HepG2 (cell line): ENCODE results near the gene NDUFS2. TPM values are rescaled to one million over a fixed set of nuclear protein-coding genes. Genes with fewer than 3 reads are reported as not detected.

Experiments used
- FOXK1 ChIP-seq: sonication (generic); formaldehyde crosslinking; IDR thresholded peaks from 2 replicates; pipeline ENCODE4 v1.4.0; 2020; ENCODE audit warnings: low read depth, missing genetic modification reagents, borderline replicate concordance
- GATAD1 ChIP-seq: IDR thresholded peaks from 2 replicates; pipeline ENCODE4 v1.6.1; 2016; ENCODE audit warnings: missing genetic modification reagents, missing compliant biosample characterization
- MEIS1 ChIP-seq: sonication (generic); formaldehyde crosslinking; IDR thresholded peaks from 2 replicates; pipeline ENCODE4 v1.9.0; 2021; ENCODE audit warnings: mild to moderate bottlenecking, missing genetic modification reagents, moderate library complexity, borderline replicate concordance
- NFE2 ChIP-seq: sonication (generic); formaldehyde crosslinking; IDR thresholded peaks from 2 replicates; pipeline ENCODE4 v1.4.0; 2020; ENCODE audit warnings: missing genetic modification reagents
- RCOR2 ChIP-seq: IDR thresholded peaks from 2 replicates; pipeline ENCODE4 v1.6.1; 2016; ENCODE audit warnings: missing biosample characterization, missing genetic modification reagents
- SIN3B ChIP-seq: fragments of 150-350 bp; IDR thresholded peaks from 2 replicates; pipeline ENCODE4 v1.6.1; 2014; ENCODE audit warnings: low read length
- TOPORS ChIP-seq: sonication (generic); formaldehyde crosslinking; IDR thresholded peaks from 2 replicates; pipeline ENCODE4 v1.8.0; 2023; ENCODE audit warnings: mild to moderate bottlenecking, missing genetic modification reagents
- ZBTB3 ChIP-seq: sonication (generic); formaldehyde crosslinking; IDR thresholded peaks from 2 replicates; pipeline ENCODE4 v1.4.0; 2020; ENCODE audit warnings: low read depth, mild to moderate bottlenecking, moderate library complexity, missing genetic modification reagents, borderline replicate concordance
- ZKSCAN1 ChIP-seq: fragments of 150-350 bp; IDR thresholded peaks from 2 replicates; pipeline ENCODE4 v1.6.1; 2014; ENCODE audit warnings: low read length
- ZNF264 ChIP-seq: sonication (generic); formaldehyde crosslinking; IDR thresholded peaks from 2 replicates; pipeline ENCODE4 v1.4.0; 2020; ENCODE audit warnings: missing genetic modification reagents
- ZNF33A ChIP-seq: sonication (generic); formaldehyde crosslinking; IDR thresholded peaks from 2 replicates; pipeline ENCODE4 v1.5.1; 2020; ENCODE audit warnings: missing genetic modification reagents, mild to moderate bottlenecking, moderate library complexity, borderline replicate concordance
- ZNF354B ChIP-seq: sonication (generic); formaldehyde crosslinking; IDR thresholded peaks from 2 replicates; pipeline ENCODE4 v1.8.0; 2022; ENCODE audit warnings: mild to moderate bottlenecking, missing genetic modification reagents
- ZNF460 ChIP-seq: sonication (generic); formaldehyde crosslinking; IDR thresholded peaks from 2 replicates; pipeline ENCODE4 v1.5.1; 2020; ENCODE audit warnings: missing genetic modification reagents, mild to moderate bottlenecking, borderline replicate concordance
- ZNF850 ChIP-seq: sonication (generic); formaldehyde crosslinking; conservative IDR thresholded peaks from 2 replicates; pipeline ENCODE4 v1.9.0; 2021; ENCODE audit warnings: mild to moderate bottlenecking, missing genetic modification reagents
- polyA plus RNA-seq, 8 experiments: library from polyadenylated mRNA; depleted of rRNA in 3 of 8; stranded (reverse) in 7 of 8; unstranded in 1 of 8; fragments of >200 nt; fragmentation: Illumina TruSeq in 4 of 8; extraction: Trizol in 4 of 8; gene quantifications; 2 replicates each; pipeline versions ENCODE4 v1.2.1 to v1.2.3, GENCODE V29; 2011 to 2016; ENCODE audit warnings: low read depth in 4 of 8, missing spikeins in 1 of 8, mixed read lengths in 1 of 8; ENCODE audit not compliant: insufficient read depth in 1 of 8
- total RNA-seq, 5 experiments: library from RNA; depleted of rRNA; stranded (reverse); fragments of >200 nt; fragmentation: Illumina TruSeq; extraction: Trizol; gene quantifications; 2 replicates each; pipeline ENCODE4 v1.2.3, GENCODE V29; 2016; ENCODE audit warnings: low read depth in 1 of 5
- TF ChIP-seq, protein P1 (sequence below): sonication (generic); formaldehyde crosslinking; IDR thresholded peaks from 2 replicates; pipeline ENCODE4 v1.5.1; 2020; ENCODE audit warnings: mild to moderate bottlenecking, missing genetic modification reagents, moderate library complexity
- TF ChIP-seq, protein P2 (sequence below): IDR thresholded peaks from 2 replicates; pipeline ENCODE4 v1.6.1; 2016; ENCODE audit warnings: missing compliant biosample characterization, missing genetic modification reagents, borderline replicate concordance
- TF ChIP-seq, protein P3 (sequence below): sonication (generic); formaldehyde crosslinking; IDR thresholded peaks from 2 replicates; pipeline ENCODE4 v1.4.0; 2020; ENCODE audit warnings: missing genetic modification reagents, borderline replicate concordance
- TF ChIP-seq, protein P4 (sequence below): sonication (generic); formaldehyde crosslinking; IDR thresholded peaks from 2 replicates; pipeline ENCODE4 v1.4.0; 2020; ENCODE audit warnings: missing genetic modification reagents; ENCODE audit errors: not compliant biosample characterization

NDUFS2 gene
- total and polyA plus RNA-seq, 2 of the 13 experiments (the other 11 are each of a cell fraction or from before 2014, with no cell fraction given), result 89.9 to 118 TPM

DNA sequence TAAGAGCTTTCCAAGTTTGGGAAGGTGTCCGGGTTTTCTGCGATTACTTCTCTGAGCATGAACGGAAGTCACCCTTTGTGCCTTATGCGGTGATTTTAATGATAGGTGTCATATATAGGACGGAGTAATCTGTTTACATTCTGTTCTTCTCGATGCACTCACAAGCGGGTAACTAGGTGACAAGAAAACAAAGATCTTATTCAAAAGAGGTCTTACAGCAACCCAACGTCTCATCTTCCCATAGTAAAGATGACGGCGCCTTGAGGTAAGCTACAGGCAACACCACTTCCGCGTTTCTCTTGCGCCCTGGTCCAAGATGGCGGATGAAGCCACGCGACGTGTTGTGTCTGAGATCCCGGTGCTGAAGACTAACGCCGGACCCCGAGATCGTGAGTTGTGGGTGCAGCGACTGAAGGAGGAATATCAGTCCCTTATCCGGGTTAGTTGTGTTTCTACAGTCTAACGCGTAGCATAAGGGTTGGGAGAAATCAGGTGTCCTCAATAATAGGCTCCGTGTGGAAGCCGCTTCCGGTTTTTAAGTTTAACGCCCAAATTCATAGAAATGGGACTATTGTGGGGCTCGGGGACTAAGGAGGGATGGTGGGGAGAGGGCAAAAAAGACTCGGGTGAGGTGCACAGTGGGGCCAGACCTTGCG lies 48.4 kb upstream of the NDUFS2 start, which contains the start of gene UFC1 (continued):
- TF ChIP-seq, protein P1, sequence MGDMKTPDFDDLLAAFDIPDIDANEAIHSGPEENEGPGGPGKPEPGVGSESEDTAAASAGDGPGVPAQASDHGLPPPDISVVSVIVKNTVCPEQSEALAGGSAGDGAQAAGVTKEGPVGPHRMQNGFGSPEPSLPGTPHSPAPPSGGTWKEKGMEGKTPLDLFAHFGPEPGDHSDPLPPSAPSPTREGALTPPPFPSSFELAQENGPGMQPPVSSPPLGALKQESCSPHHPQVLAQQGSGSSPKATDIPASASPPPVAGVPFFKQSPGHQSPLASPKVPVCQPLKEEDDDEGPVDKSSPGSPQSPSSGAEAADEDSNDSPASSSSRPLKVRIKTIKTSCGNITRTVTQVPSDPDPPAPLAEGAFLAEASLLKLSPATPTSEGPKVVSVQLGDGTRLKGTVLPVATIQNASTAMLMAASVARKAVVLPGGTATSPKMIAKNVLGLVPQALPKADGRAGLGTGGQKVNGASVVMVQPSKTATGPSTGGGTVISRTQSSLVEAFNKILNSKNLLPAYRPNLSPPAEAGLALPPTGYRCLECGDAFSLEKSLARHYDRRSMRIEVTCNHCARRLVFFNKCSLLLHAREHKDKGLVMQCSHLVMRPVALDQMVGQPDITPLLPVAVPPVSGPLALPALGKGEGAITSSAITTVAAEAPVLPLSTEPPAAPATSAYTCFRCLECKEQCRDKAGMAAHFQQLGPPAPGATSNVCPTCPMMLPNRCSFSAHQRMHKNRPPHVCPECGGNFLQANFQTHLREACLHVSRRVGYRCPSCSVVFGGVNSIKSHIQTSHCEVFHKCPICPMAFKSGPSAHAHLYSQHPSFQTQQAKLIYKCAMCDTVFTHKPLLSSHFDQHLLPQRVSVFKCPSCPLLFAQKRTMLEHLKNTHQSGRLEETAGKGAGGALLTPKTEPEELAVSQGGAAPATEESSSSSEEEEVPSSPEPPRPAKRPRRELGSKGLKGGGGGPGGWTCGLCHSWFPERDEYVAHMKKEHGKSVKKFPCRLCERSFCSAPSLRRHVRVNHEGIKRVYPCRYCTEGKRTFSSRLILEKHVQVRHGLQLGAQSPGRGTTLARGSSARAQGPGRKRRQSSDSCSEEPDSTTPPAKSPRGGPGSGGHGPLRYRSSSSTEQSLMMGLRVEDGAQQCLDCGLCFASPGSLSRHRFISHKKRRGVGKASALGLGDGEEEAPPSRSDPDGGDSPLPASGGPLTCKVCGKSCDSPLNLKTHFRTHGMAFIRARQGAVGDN (CRISPR knock-in tag), result peak; percentile 69
- TF ChIP-seq FOXK1 (CRISPR knock-in tag) (peak; percentile 71; the same call in 1 of the 2 replicates), ZNF33A (CRISPR knock-in tag) (no peak), MEIS1 (0 out of 2 replicates have a peak, but pooled peaks have one; percentile 80), ZKSCAN1 (no peak), ZNF460 (CRISPR knock-in tag) (no peak), ZBTB3 (CRISPR knock-in tag) (no peak), ZNF354B (0 out of 2 replicates have a peak, but pooled peaks have one; percentile 28), ZNF850 (CRISPR knock-in tag) (0 out of 2 replicates have a peak, but pooled peaks have one; percentile 2), NFE2 (no peak), TOPORS (CRISPR knock-in tag) (peak; percentile 53; the same call in 1 of the 2 replicates), RCOR2 (CRISPR knock-in tag) (no peak), ZNF264 (CRISPR knock-in tag) (no peak), SIN3B (peak; percentile 52; the same call in 1 of the 2 replicates), GATAD1 (CRISPR knock-in tag) (peak; percentile 84)
- TF ChIP-seq, protein P2, sequence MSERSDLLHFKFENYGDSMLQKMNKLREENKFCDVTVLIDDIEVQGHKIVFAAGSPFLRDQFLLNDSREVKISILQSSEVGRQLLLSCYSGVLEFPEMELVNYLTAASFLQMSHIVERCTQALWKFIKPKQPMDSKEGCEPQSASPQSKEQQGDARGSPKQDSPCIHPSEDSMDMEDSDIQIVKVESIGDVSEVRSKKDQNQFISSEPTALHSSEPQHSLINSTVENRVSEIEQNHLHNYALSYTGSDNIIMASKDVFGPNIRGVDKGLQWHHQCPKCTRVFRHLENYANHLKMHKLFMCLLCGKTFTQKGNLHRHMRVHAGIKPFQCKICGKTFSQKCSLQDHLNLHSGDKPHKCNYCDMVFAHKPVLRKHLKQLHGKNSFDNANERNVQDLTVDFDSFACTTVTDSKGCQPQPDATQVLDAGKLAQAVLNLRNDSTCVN (CRISPR knock-in tag), result 0 out of 2 replicates have a peak, but pooled peaks have one; percentile 17
- TF ChIP-seq, protein P3, sequence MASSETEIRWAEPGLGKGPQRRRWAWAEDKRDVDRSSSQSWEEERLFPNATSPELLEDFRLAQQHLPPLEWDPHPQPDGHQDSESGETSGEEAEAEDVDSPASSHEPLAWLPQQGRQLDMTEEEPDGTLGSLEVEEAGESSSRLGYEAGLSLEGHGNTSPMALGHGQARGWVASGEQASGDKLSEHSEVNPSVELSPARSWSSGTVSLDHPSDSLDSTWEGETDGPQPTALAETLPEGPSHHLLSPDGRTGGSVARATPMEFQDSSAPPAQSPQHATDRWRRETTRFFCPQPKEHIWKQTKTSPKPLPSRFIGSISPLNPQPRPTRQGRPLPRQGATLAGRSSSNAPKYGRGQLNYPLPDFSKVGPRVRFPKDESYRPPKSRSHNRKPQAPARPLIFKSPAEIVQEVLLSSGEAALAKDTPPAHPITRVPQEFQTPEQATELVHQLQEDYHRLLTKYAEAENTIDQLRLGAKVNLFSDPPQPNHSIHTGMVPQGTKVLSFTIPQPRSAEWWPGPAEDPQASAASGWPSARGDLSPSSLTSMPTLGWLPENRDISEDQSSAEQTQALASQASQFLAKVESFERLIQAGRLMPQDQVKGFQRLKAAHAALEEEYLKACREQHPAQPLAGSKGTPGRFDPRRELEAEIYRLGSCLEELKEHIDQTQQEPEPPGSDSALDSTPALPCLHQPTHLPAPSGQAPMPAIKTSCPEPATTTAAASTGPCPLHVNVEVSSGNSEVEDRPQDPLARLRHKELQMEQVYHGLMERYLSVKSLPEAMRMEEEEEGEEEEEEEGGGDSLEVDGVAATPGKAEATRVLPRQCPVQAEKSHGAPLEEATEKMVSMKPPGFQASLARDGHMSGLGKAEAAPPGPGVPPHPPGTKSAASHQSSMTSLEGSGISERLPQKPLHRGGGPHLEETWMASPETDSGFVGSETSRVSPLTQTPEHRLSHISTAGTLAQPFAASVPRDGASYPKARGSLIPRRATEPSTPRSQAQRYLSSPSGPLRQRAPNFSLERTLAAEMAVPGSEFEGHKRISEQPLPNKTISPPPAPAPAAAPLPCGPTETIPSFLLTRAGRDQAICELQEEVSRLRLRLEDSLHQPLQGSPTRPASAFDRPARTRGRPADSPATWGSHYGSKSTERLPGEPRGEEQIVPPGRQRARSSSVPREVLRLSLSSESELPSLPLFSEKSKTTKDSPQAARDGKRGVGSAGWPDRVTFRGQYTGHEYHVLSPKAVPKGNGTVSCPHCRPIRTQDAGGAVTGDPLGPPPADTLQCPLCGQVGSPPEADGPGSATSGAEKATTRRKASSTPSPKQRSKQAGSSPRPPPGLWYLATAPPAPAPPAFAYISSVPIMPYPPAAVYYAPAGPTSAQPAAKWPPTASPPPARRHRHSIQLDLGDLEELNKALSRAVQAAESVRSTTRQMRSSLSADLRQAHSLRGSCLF, result no peak
- TF ChIP-seq, protein P4, sequence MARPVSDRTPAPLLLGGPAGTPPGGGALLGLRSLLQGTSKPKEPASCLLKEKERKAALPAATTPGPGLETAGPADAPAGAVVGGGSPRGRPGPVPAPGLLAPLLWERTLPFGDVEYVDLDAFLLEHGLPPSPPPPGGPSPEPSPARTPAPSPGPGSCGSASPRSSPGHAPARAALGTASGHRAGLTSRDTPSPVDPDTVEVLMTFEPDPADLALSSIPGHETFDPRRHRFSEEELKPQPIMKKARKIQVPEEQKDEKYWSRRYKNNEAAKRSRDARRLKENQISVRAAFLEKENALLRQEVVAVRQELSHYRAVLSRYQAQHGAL (CRISPR knock-in tag), result no peak
